GM12875 (cell line): Measurements from ENCODE around the gene LTO1.
"Not testable (repeated sequence)": the region's sequence is repeated elsewhere in the genome, so short reads cannot be mapped to it uniquely, and the experiment has no call there.

Source experiments
- H3K4me3 ChIP-seq: one replicate; pipeline ENCODE4 v1.5.1; 2011; ENCODE audit warnings: low read depth, low read length, control low read depth
- CTCF ChIP-seq: IDR thresholded peaks from 2 replicates; pipeline ENCODE4 v1.5.1; 2011; ENCODE audit warnings: low read depth, mild to moderate bottlenecking, control low read depth, inconsistent platforms, low read length, moderate library complexity, borderline replicate concordance; ENCODE audit not compliant: insufficient read depth

The LTO1 gene

GRCh38 chr11:69700278-69701140 is 25.4 kb upstream of the LTO1 start:
- no peak for TF ChIP-seq CTCF
- no peak overlapping the region for H3K4me3 ChIP-seq

- H3K4me3 ChIP-seq: no peak overlapping the region
- TF ChIP-seq CTCF: no peak
Measured at GRCh38 chr11:69699213-69699612, 24.1 kb upstream of the LTO1 start.

GRCh38 chr11:69698362-69698761 is 23.2 kb upstream of the LTO1 start:
- H3K4me3 ChIP-seq: no peak overlapping the region
- TF ChIP-seq CTCF: no peak

- no peak overlapping the region for H3K4me3 ChIP-seq
- no peak for TF ChIP-seq CTCF
Measured at GRCh38 chr11:69697861-69698260, 22.7 kb upstream of the LTO1 start.

- TF ChIP-seq CTCF: no peak
- H3K4me3 ChIP-seq: no peak overlapping the region
Measured at GRCh38 chr11:69697469-69697843, 22.3 kb upstream of the LTO1 start.

GRCh38 chr11:69696749-69697468 is 21.8 kb upstream of the LTO1 start:
- no peak for TF ChIP-seq CTCF
- no peak overlapping the region for H3K4me3 ChIP-seq

- H3K4me3 ChIP-seq: not testable (repeated sequence)
Measured at GRCh38 chr11:69695995-69696394, 20.8 kb upstream of the LTO1 start.
